Astrocyte (in vitro differentiated cells and primary cell): ENCODE results near the gene MYO6. TPM values are rescaled to one million over a fixed set of nuclear protein-coding genes. Genes with fewer than 3 reads are reported as not detected.

ENCODE experiments used
- DNase-seq: peaks from one replicate; pipeline ENCODE4 v3.0.0-alpha.2; 2010; ENCODE audit warnings: low read depth
- FAIRE-seq: peaks from 2 replicates; lab custom pipeline; 2011; peaks lifted over from hg19 to GRCh38; lab: Jason Lieb, UNC
- H2AFZ ChIP-seq: 2 replicates; pipeline ENCODE4 v1.6.0; 2012; ENCODE audit warnings: low read depth, low read length, inconsistent platforms
- H3K27ac ChIP-seq: 2 replicates; pipeline ENCODE4 v1.5.1; 2011; ENCODE audit warnings: low read depth, low read length, inconsistent platforms
- H3K27me3 ChIP-seq: 2 replicates; pipeline ENCODE4 v1.6.0; 2011; ENCODE audit warnings: low read length, inconsistent platforms; ENCODE audit not compliant: insufficient read depth
- H3K36me3 ChIP-seq: 2 replicates; pipeline ENCODE4 v1.5.1; 2011; ENCODE audit warnings: low read length, inconsistent platforms; ENCODE audit not compliant: insufficient read depth
- H3K4me1 ChIP-seq: 2 replicates; pipeline ENCODE4 v1.5.1; 2011; ENCODE audit warnings: low read length, inconsistent platforms; ENCODE audit not compliant: insufficient read depth
- H3K4me2 ChIP-seq: 2 replicates; pipeline ENCODE4 v1.6.0; 2012; ENCODE audit warnings: low read length, inconsistent platforms
- H3K4me3 ChIP-seq: 2 replicates; pipeline ENCODE4 v1.5.1; 2011; ENCODE audit warnings: low read depth, mild to moderate bottlenecking, low read length, inconsistent platforms; ENCODE audit not compliant: insufficient read depth
- H3K79me2 ChIP-seq: 2 replicates; pipeline ENCODE4 v1.6.0; 2012; ENCODE audit warnings: mild to moderate bottlenecking, low read length, inconsistent platforms; ENCODE audit not compliant: insufficient read depth
- H3K9ac ChIP-seq: 2 replicates; pipeline ENCODE4 v1.6.0; 2012; ENCODE audit warnings: mild to moderate bottlenecking, low read length, inconsistent platforms
- H3K9me3 ChIP-seq: 2 replicates; pipeline ENCODE4 v1.5.1; 2012; ENCODE audit warnings: low read depth, mild to moderate bottlenecking, low read length, inconsistent platforms; ENCODE audit not compliant: insufficient read depth
- H4K20me1 ChIP-seq: 2 replicates; pipeline ENCODE4 v1.6.0; 2012; ENCODE audit warnings: low read length, inconsistent platforms; ENCODE audit not compliant: insufficient read depth
- H3K27ac Mint-ChIP-seq: one replicate; pipeline ENCODE4 v1.8.0; 2021; ENCODE audit warnings: mild to moderate bottlenecking, mixed read lengths; ENCODE audit not compliant: unreplicated experiment
- H3K27me3 Mint-ChIP-seq: one replicate; pipeline ENCODE4 v1.8.0; 2021; ENCODE audit warnings: low read depth, mixed read lengths; ENCODE audit not compliant: unreplicated experiment
- H3K36me3 Mint-ChIP-seq: one replicate; pipeline ENCODE4 v1.8.0; 2021; ENCODE audit warnings: low read depth, mixed read lengths; ENCODE audit not compliant: unreplicated experiment
- H3K4me1 Mint-ChIP-seq: one replicate; pipeline ENCODE4 v1.8.0; 2021; ENCODE audit warnings: low read depth, mixed read lengths; ENCODE audit not compliant: unreplicated experiment
- H3K4me3 Mint-ChIP-seq: one replicate; pipeline ENCODE4 v1.8.0; 2021; ENCODE audit warnings: mild to moderate bottlenecking, moderate library complexity, mixed read lengths; ENCODE audit not compliant: unreplicated experiment
- H3K9me3 Mint-ChIP-seq: one replicate; pipeline ENCODE4 v1.8.0; 2021; ENCODE audit warnings: mild to moderate bottlenecking, mixed read lengths; ENCODE audit not compliant: unreplicated experiment
- CTCF ChIP-seq: IDR thresholded peaks from 2 replicates; pipeline ENCODE4 v1.5.1; 2011; ENCODE audit warnings: low read depth, mild to moderate bottlenecking, inconsistent platforms, low read length, moderate library complexity; ENCODE audit not compliant: insufficient read depth
- EZH2 ChIP-seq: IDR thresholded peaks from 2 replicates; pipeline ENCODE4 v1.6.1; 2012; ENCODE audit warnings: mild to moderate bottlenecking, low read length, inconsistent platforms; ENCODE audit not compliant: insufficient read depth
- total RNA-seq: library from RNA; stranded (reverse); gene quantifications from 2 replicates; pipeline ENCODE4 v1.2.1, GENCODE V29; 2021

MYO6 gene
- total RNA-seq, 1 donor from 2014 or later, result 33.1 TPM

GRCh38 chr6:75755704-75756103, 6.7 kb downstream of the MYO6 start:
- H3K4me2 ChIP-seq, result no peak overlapping the region
- no peak overlapping the region for H3K27ac Mint-ChIP-seq
- DNase-seq (no peak), FAIRE-seq (no peak)
- peaks cover 33% of the 10 kb centered on the region for H3K79me2 ChIP-seq
- no peak for TF ChIP-seq CTCF
- TF ChIP-seq EZH2, result no peak
- H3K36me3 ChIP-seq, result no peaks in the 10 kb centered on the region
- peaks cover 43% of the 10 kb centered on the region for H3K4me1 Mint-ChIP-seq
- no peak overlapping the region for H3K4me3 ChIP-seq
- H3K9me3 Mint-ChIP-seq, result no peaks in the 10 kb centered on the region
- no peaks in the 10 kb centered on the region for H4K20me1 ChIP-seq
- H3K9ac ChIP-seq, result no peak overlapping the region
- H3K36me3 Mint-ChIP-seq, result no peaks in the 10 kb centered on the region
- H3K9me3 ChIP-seq, result no peaks in the 10 kb centered on the region
- no peak overlapping the region for H2AFZ ChIP-seq
- H3K4me1 ChIP-seq, result peaks cover 21% of the 10 kb centered on the region
- H3K27me3 Mint-ChIP-seq, result no peaks in the 10 kb centered on the region
- H3K27ac ChIP-seq, result no peak overlapping the region
- no peaks in the 10 kb centered on the region for H3K27me3 ChIP-seq
- no peak overlapping the region for H3K4me3 Mint-ChIP-seq

GRCh38 chr6:75757295-75757694, 8.3 kb downstream of the MYO6 start:
- H3K4me2 ChIP-seq, result no peak overlapping the region
- H3K9ac ChIP-seq, result no peak overlapping the region
- Mint-ChIP-seq H3K4me3 (peak overlapping the region; percentile 25), H3K9me3 (no peaks in the 10 kb centered on the region), H3K27me3 (no peaks in the 10 kb centered on the region), H3K27ac (peak overlapping the region; percentile 48), H3K4me1 (peaks cover 41% of the 10 kb centered on the region), H3K36me3 (no peaks in the 10 kb centered on the region)
- peaks cover 32% of the 10 kb centered on the region for H3K79me2 ChIP-seq
- no peak overlapping the region for H3K4me3 ChIP-seq
- peaks cover 9% of the 10 kb centered on the region for H3K4me1 ChIP-seq
- H4K20me1 ChIP-seq, result no peaks in the 10 kb centered on the region
- FAIRE-seq (no peak), DNase-seq (no peak)
- no peaks in the 10 kb centered on the region for H3K27me3 ChIP-seq
- H3K9me3 ChIP-seq, result no peaks in the 10 kb centered on the region
- no peak overlapping the region for H3K27ac ChIP-seq
- H3K36me3 ChIP-seq, result no peaks in the 10 kb centered on the region
- TF ChIP-seq CTCF, result no peak
- no peak for TF ChIP-seq EZH2
- H2AFZ ChIP-seq, result no peak overlapping the region

GRCh38 chr6:75758061-75758460, 9.0 kb downstream of the MYO6 start:
- Mint-ChIP-seq H3K27me3 (no peaks in the 10 kb centered on the region), H3K27ac (no peak overlapping the region), H3K4me1 (peaks cover 38% of the 10 kb centered on the region), H3K9me3 (no peaks in the 10 kb centered on the region), H3K4me3 (no peak overlapping the region), H3K36me3 (no peaks in the 10 kb centered on the region)
- Histone ChIP-seq H3K9me3 (no peaks in the 10 kb centered on the region), H4K20me1 (no peaks in the 10 kb centered on the region), H3K4me1 (peaks cover 5% of the 10 kb centered on the region), H3K36me3 (no peaks in the 10 kb centered on the region), H3K27me3 (no peaks in the 10 kb centered on the region), H2AFZ (no peak overlapping the region), H3K27ac (no peak overlapping the region), H3K4me2 (no peak overlapping the region), H3K4me3 (no peak overlapping the region), H3K79me2 (peaks cover 30% of the 10 kb centered on the region), H3K9ac (no peak overlapping the region)
- TF ChIP-seq EZH2 (no peak), CTCF (no peak)
- no peak for DNase-seq
- no peak for FAIRE-seq
